ENCODE results near the gene NPTX1. TPM values are rescaled to one million over a fixed set of nuclear protein-coding genes. Genes with fewer than 3 reads are reported as not detected.

NPTX1 gene
- total RNA-seq, 4 donors from 2014 or later, result 1.1 to 2.6 (median 2.3) TPM

- 84 to 88% methylated on average over 18 of the region's 18 CpGs for WGBS, 2 donors
- TF ChIP-seq POLR2A (IDR thresholded peaks at IDR 0.05) (no peak), CTCF (IDR thresholded peaks at IDR 0.05) (no peak)
- intact Hi-C loops (cut with DNase I; ENCODE audit: low total_unique reads), result no loop called here
- DNase-seq (ENCODE audit: low spot score in 2 of 2), result no peak
- no peak overlapping the region for H3K4me3 ChIP-seq (ENCODE audit: low read depth, poor library complexity, severe bottlenecking)
These were observed 54.1 kb downstream of the NPTX1 start for GRCh38 chr17:80422276-80422675.

GRCh38 chr17:80421381-80422090 lies 54.9 kb downstream of the NPTX1 start:
- no peak for DNase-seq (ENCODE audit: low spot score in 2 of 2)
- TF ChIP-seq POLR2A (IDR thresholded peaks at IDR 0.05) (no peak), CTCF (IDR thresholded peaks at IDR 0.05) (no peak)
- no peak overlapping the region for H3K4me3 ChIP-seq (ENCODE audit: low read depth, poor library complexity, severe bottlenecking)
- WGBS, 2 donors, result 70 to 81% methylated on average over 14 to 19 of the region's 20 CpGs
- intact Hi-C loops (cut with DNase I; ENCODE audit: low total_unique reads), result no loop called here

- no peak for DNase-seq (ENCODE audit: low spot score in 2 of 2)
- intact Hi-C loops (cut with DNase I; ENCODE audit: low total_unique reads), result no loop called here
- no peak for TF ChIP-seq POLR2A (IDR thresholded peaks at IDR 0.05)
- no peak for TF ChIP-seq CTCF (IDR thresholded peaks at IDR 0.05)
- WGBS, 2 donors, result 79 to 87% methylated on average over 11 of the region's 11 CpGs
- H3K4me3 ChIP-seq (ENCODE audit: low read depth, poor library complexity, severe bottlenecking), result no peak overlapping the region
These were observed 57.2 kb downstream of the NPTX1 start for GRCh38 chr17:80419255-80419654.

DNA sequence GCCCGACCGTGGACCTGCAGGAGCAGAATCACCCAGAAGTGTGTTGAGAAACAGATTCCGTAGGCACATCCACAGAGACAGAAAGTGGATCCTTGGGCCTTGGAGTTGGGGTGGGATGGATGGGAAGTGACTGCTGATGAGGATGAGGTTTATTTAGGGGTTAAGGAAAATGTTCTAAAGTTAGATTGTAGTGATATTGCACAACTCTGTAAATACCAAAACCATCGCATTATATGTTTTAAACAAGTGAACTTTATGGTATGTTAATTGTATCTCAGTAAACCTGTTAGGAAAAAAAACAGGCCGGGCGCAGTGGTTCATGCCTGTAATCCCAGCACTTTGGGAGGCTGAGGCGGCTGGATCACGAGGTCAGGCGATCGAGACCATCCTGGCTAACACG lies 57.8 kb downstream of the NPTX1 start:
- no peak overlapping the region for H3K4me3 ChIP-seq (ENCODE audit: low read depth, poor library complexity, severe bottlenecking)
- TF ChIP-seq POLR2A (IDR thresholded peaks at IDR 0.05), result no peak
- intact Hi-C loops (cut with DNase I; ENCODE audit: low total_unique reads), result no loop called here
- 93 to 95% methylated on average over 11 of the region's 11 CpGs for WGBS, 2 donors
- no peak for DNase-seq (ENCODE audit: low spot score in 2 of 2)

Small RNA genes lying within 50 kb of the gene (microRNA-seq; reads per million reads assigned to microRNA genes)
- 0 reads per million in 2 donors for gene MIR4730 (ENCODE audit: borderline number of aligned reads in 1 of 2, borderline replicate concordance in 2 of 2)

Other genes with a start within 250 kb of the NPTX1 start
- 100 to 1,000 TPM in 1 of 4 donors, 10 to 100 TPM in 3; 48.4 to 103 (median 59.8) TPM for gene RNF213, start 215.8 kb downstream of the NPTX1 start, total RNA-seq
- gene ENDOV, start 61.4 kb downstream of the NPTX1 start, total RNA-seq, result 10 to 100 TPM; 13.7 to 26.8 (median 21.3) TPM
- gene RPTOR, start 68.2 kb upstream of the NPTX1 start, total RNA-seq, result 10 to 100 TPM; 30.7 to 68.2 (median 39.8) TPM

Measured in lower leg skin (tissue), 4 donors.